ENCODE measurements around the gene TMEM63A. TPM values are rescaled to one million over a fixed set of nuclear protein-coding genes. Genes with fewer than 3 reads are reported as not detected.
A peak's percentile ranks its signal among the peaks of the same experiment; 100 is the strongest.
"Not testable (repeated sequence)": the region's sequence is repeated elsewhere in the genome, so short reads cannot be mapped to it uniquely, and the experiment has no call there.

Gene TMEM63A
- total RNA-seq, 1 donor from 2014 or later: 38.1 TPM

DNA sequence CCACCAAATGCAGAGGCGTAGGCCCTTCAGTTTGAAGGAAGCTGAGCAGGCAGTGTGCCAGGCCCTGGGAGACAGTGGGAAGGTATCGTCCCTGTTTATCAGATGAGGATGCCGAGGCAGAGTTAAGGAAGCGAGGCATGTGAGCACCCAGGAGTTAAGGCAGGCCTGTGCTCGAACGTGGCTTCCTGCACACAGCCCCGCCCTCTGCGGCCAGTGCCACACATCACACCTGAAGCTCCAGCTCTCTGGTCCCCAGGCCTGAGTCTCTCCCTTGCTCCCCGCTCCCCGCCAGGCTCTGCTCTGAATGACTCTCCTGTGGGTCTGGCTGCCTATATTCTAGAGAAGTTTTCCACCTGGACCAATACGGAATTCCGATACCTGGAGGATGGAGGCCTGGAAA lies 40.1 kb downstream of the TMEM63A start:
- TF ChIP-seq, protein P1, sequence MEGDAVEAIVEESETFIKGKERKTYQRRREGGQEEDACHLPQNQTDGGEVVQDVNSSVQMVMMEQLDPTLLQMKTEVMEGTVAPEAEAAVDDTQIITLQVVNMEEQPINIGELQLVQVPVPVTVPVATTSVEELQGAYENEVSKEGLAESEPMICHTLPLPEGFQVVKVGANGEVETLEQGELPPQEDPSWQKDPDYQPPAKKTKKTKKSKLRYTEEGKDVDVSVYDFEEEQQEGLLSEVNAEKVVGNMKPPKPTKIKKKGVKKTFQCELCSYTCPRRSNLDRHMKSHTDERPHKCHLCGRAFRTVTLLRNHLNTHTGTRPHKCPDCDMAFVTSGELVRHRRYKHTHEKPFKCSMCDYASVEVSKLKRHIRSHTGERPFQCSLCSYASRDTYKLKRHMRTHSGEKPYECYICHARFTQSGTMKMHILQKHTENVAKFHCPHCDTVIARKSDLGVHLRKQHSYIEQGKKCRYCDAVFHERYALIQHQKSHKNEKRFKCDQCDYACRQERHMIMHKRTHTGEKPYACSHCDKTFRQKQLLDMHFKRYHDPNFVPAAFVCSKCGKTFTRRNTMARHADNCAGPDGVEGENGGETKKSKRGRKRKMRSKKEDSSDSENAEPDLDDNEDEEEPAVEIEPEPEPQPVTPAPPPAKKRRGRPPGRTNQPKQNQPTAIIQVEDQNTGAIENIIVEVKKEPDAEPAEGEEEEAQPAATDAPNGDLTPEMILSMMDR (IDR thresholded peaks at IDR 0.05): no peak
- TF ChIP-seq POLR2A (IDR thresholded peaks at IDR 0.05) (no peak), POLR2AphosphoS5 (IDR thresholded peaks at IDR 0.05; ENCODE audit: insufficient read depth in 1 of 2, low read depth in 1 of 2) (no peak)
- intact Hi-C loops (cut with DNase I): loop anchor here (10.0 kb wide), 2 partner anchors 133 to 367 kb away; no protein-coding TSS in a partner anchor
- no peak overlapping the region for H3K27ac ChIP-seq
- H3K36me3 ChIP-seq: peaks cover 0 to 72% of the 10 kb centered on the region in 2 donors
- H3K4me1 ChIP-seq: peaks cover 19% of the 10 kb centered on the region
- H3K9me3 ChIP-seq: no peaks in the 10 kb centered on the region
- H3K4me3 ChIP-seq: no peak overlapping the region
- DNase-seq (ENCODE audit: extremely low spot score in 2 of 2): no peak
- H3K27me3 ChIP-seq: no peaks in the 10 kb centered on the region

DNA sequence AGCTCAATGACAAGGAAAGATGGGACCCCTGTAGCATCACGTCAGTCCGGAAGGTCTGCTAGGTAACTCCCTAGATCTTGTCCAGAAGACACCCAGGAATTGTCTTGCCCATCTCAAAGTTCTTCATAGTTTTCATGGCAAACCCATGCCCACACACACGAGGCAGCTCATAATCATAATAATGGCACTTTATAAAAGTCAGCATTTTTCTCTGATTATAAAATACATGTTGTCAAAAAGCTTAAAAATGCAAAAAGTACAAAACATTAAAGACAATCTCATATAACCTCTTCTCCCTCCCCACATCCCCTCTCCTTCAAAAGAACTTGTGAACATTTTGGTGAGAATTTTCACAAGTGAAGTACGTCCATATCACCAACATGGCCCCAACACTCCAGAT lies 41.5 kb downstream of the TMEM63A start:
- Histone ChIP-seq H3K27ac (no peak overlapping the region), H3K4me3 (no peak overlapping the region), H3K4me1 (peaks cover 18% of the 10 kb centered on the region), H3K27me3 (no peaks in the 10 kb centered on the region), H3K9me3 (no peaks in the 10 kb centered on the region), H3K36me3 (peaks cover 0 to 69% of the 10 kb centered on the region in 2 donors)
- intact Hi-C loops (cut with DNase I): loop anchor here (10.0 kb wide), 2 partner anchors 134 to 366 kb away; no protein-coding TSS in a partner anchor
- no peak for DNase-seq (ENCODE audit: extremely low spot score in 2 of 2)
- TF ChIP-seq POLR2A (IDR thresholded peaks at IDR 0.05) (no peak), POLR2AphosphoS5 (IDR thresholded peaks at IDR 0.05; ENCODE audit: insufficient read depth in 1 of 2, low read depth in 1 of 2) (no peak)
- TF ChIP-seq, protein P1 (IDR thresholded peaks at IDR 0.05): no peak

DNA sequence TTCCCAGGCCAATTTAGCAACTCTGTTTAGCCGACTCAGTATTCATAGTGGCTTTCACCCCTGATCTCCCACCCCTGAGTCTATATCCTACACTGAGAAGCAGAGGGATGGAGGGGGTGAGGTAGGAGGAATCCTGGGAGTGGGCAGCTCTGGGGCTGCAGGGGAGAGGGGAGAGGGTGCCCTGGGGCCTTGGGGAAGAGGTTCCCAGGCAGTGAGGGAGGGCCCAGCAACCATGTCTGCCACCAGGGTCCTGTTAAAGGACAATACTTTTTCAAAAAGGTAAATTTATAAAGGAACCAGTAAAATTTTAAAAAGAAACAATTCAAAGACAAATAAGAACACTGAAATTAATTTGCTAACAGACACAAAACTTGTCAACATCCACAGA lies 42.0 kb downstream of the TMEM63A start:
- H3K9me3 ChIP-seq: no peaks in the 10 kb centered on the region
- no peaks in the 10 kb centered on the region for H3K27me3 ChIP-seq
- no peak overlapping the region for H3K4me3 ChIP-seq
- DNase-seq (ENCODE audit: extremely low spot score in 2 of 2): no peak
- H3K27ac ChIP-seq: peak overlapping the region; percentile 13
- intact Hi-C loops (cut with DNase I): loop anchor here (10.0 kb wide), 2 partner anchors 135 to 365 kb away; no protein-coding TSS in a partner anchor
- TF ChIP-seq POLR2AphosphoS5 (IDR thresholded peaks at IDR 0.05; ENCODE audit: insufficient read depth in 1 of 2, low read depth in 1 of 2): no peak
- TF ChIP-seq, protein P1 (IDR thresholded peaks at IDR 0.05): no peak
- TF ChIP-seq POLR2A (IDR thresholded peaks at IDR 0.05): no peak
- peaks cover 0 to 69% of the 10 kb centered on the region in 2 donors for H3K36me3 ChIP-seq
- H3K4me1 ChIP-seq: peaks cover 17% of the 10 kb centered on the region

DNA sequence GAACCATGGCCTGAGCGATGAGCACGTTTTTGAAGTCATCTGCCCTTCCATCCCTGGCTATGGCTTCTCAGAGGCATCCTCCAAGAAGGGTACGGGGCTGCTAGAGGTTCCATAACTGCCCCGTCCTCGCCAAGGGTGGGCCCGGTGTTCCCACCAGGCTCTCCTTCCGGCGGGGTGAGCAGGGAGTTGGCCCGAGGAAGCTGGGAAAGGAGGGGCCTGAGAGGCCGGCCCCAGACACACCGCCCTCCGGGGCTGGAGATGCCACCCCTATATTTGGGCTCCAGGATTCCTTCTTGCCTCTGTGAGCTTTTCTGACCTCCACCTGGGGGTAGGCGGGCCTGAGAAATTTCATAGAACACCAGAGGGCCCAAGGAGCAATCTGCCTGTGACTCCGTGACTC lies 43.4 kb downstream of the TMEM63A start:
- no peak overlapping the region for H3K4me3 ChIP-seq

DNA sequence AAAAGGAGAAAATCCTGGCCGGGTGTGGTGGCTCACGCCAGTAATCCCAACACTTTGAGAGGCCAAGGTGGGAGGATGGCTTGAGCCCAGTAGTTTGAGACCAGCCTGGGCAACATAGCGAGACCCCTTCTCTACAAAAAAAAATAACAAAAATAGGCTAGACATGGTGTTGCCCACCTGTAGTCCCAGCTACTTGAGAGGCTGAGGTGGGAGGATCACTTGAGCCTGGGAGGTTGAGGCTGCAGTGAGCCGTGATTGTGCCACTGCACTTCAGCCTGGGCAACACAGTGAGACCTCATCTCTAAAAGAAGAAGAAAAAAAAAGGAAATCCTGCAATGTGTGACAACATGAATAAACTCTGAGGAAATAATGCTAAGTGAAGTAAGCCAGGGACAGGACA lies 45.9 kb downstream of the TMEM63A start:
- H3K27me3 ChIP-seq; H3K9me3 ChIP-seq; H3K4me3 ChIP-seq; intact Hi-C loops (cut with DNase I); DNase-seq (ENCODE audit: extremely low spot score in 2 of 2): not testable (repeated sequence)
- peaks cover 0 to 76% of the 10 kb centered on the region in 2 donors for H3K36me3 ChIP-seq
- H3K4me1 ChIP-seq: peaks cover 22% of the 10 kb centered on the region
- peak overlapping the region; percentile 21 for H3K27ac ChIP-seq

More for the DNA sequence above, 43.4 kb downstream of the TMEM63A start:
- no peak overlapping the region for H3K27ac ChIP-seq
- intact Hi-C loops (cut with DNase I): no loop called here
- no peak for DNase-seq (ENCODE audit: extremely low spot score in 2 of 2)
- TF ChIP-seq, protein P1 (IDR thresholded peaks at IDR 0.05): no peak
- TF ChIP-seq POLR2AphosphoS5 (IDR thresholded peaks at IDR 0.05; ENCODE audit: insufficient read depth in 1 of 2, low read depth in 1 of 2) (no peak), POLR2A (IDR thresholded peaks at IDR 0.05) (no peak)
- peaks cover 0 to 66% of the 10 kb centered on the region in 2 donors for H3K36me3 ChIP-seq
- no peaks in the 10 kb centered on the region for H3K27me3 ChIP-seq
- H3K4me1 ChIP-seq: peaks cover 22% of the 10 kb centered on the region
- H3K9me3 ChIP-seq: no peaks in the 10 kb centered on the region
